GM18868 (cell line): ENCODE measurements around the gene KIDINS220.

Source experiments
- ATAC-seq: cut with Tn5 transposase; IDR thresholded peaks from one replicate; pipeline ENCODE4 v1.9.1; 2021; ENCODE audit warnings: mild to moderate bottlenecking, moderate library complexity; ENCODE audit not compliant: unreplicated experiment

Gene KIDINS220

GRCh38 chr2:8805278-8806210 lies 31.9 kb downstream of the KIDINS220 start:
- ATAC-seq = no peak

- peak; percentile 100 for ATAC-seq
Measured at GRCh38 chr2:8803658-8804379, 33.6 kb downstream of the KIDINS220 start.

- ATAC-seq = no peak
Measured at GRCh38 chr2:8802741-8803140, 34.7 kb downstream of the KIDINS220 start.

GRCh38 chr2:8800821-8801220 lies 36.6 kb downstream of the KIDINS220 start:
- no peak for ATAC-seq

- no peak for ATAC-seq
Measured at GRCh38 chr2:8800218-8800617, 37.2 kb downstream of the KIDINS220 start.

GRCh38 chr2:8799004-8799403 lies 38.4 kb downstream of the KIDINS220 start:
- ATAC-seq = no peak

- no peak for ATAC-seq
Measured at GRCh38 chr2:8798393-8798792, 39.0 kb downstream of the KIDINS220 start.

GRCh38 chr2:8797682-8798081 lies 39.7 kb downstream of the KIDINS220 start:
- no peak for ATAC-seq

- ATAC-seq = peak; percentile 83
Measured at GRCh38 chr2:8796878-8797550, 40.4 kb downstream of the KIDINS220 start.

- ATAC-seq = no peak
Measured at GRCh38 chr2:8796315-8796848, 41.0 kb downstream of the KIDINS220 start.

- ATAC-seq = no peak
Measured at GRCh38 chr2:8794923-8795825, 42.2 kb downstream of the KIDINS220 start.

GRCh38 chr2:8790739-8791162 lies 46.7 kb downstream of the KIDINS220 start:
- ATAC-seq = peak; percentile 93

- no peak for ATAC-seq
Measured at GRCh38 chr2:8786463-8786862, 51.0 kb downstream of the KIDINS220 start.

GRCh38 chr2:8779795-8780671 lies 57.4 kb downstream of the KIDINS220 start:
- no peak for ATAC-seq

- ATAC-seq = no peak
Measured at GRCh38 chr2:8774371-8774770, 63.0 kb downstream of the KIDINS220 start.

GRCh38 chr2:8767324-8767723 lies 70.1 kb downstream of the KIDINS220 start:
- ATAC-seq = no peak

- no peak for ATAC-seq
Measured at GRCh38 chr2:8761529-8762164, 75.8 kb downstream of the KIDINS220 start.

- ATAC-seq = no peak
Measured at GRCh38 chr2:8756716-8757115, 80.7 kb downstream of the KIDINS220 start.

- ATAC-seq = no peak
Measured at GRCh38 chr2:8756230-8756629, 81.2 kb downstream of the KIDINS220 start.
